PC-9 (cell line): Measurements from ENCODE around the gene RECQL5. TPM values are rescaled to one million over a fixed set of nuclear protein-coding genes. Genes with fewer than 3 reads are reported as not detected.

ENCODE experiments used
- BruUV-seq: library from RNA; stranded (reverse); fragments of 400-500 nt; replicated peaks from 2 replicates; lab custom pipeline; 2021; lab: Mats Ljungman, UMichigan
- CTCF ChIA-PET: fragments of 300-600 bp; sonication (Branson Sonifier 250); formaldehyde crosslinking; loops from one replicate; lab custom pipeline; 2022; ENCODE audit warnings: antibody characterized with exemption; lab: Charles Lee
- POLR2A ChIA-PET: fragments of 300-600 bp; sonication (Branson Sonifier 250); formaldehyde crosslinking; loops from one replicate; lab custom pipeline; 2022; ENCODE audit warnings: antibody characterized with exemption; ENCODE audit not compliant: unreplicated experiment; lab: Charles Lee
- DNase-seq, 2 experiments: peaks; one replicate each; pipeline versions ENCODE4 v3.0.0 to v3.0.0-alpha.2; 2015 to 2022; ENCODE audit warnings: mixed read lengths in 1 of 2
- H2AFZ ChIP-seq: fragments of 200-600 bp; sonication (generic); 2 replicates; pipeline ENCODE4 v1.8.1; 2017; ENCODE audit warnings: antibody characterized with exemption
- H3F3A ChIP-seq: fragments of 200-600 bp; sonication (generic); 2 replicates; pipeline ENCODE4 v1.8.1; 2017; ENCODE audit warnings: antibody characterized with exemption, mild to moderate bottlenecking, low read depth; ENCODE audit not compliant: insufficient read depth
- H3K27ac ChIP-seq: fragments of 200-600 bp; sonication (generic); 2 replicates; pipeline ENCODE4 v1.6.1; 2016; ENCODE audit warnings: mixed run types
- H3K27me3 ChIP-seq: fragments of 200-600 bp; sonication (generic); 2 replicates; pipeline ENCODE4 v1.6.1; 2016; ENCODE audit warnings: low read depth, mixed run types; ENCODE audit not compliant: insufficient read depth
- H3K36me3 ChIP-seq: fragments of 200-600 bp; sonication (generic); 2 replicates; pipeline ENCODE4 v1.6.1; 2016; ENCODE audit warnings: low read depth, mixed run types
- H3K4me1 ChIP-seq: fragments of 200-600 bp; sonication (generic); replicated peaks from 2 replicates; pipeline ENCODE4 v1.6.1; 2016; ENCODE audit warnings: mixed run types; ENCODE audit not compliant: insufficient read depth
- H3K4me2 ChIP-seq: fragments of 200-600 bp; sonication (generic); 2 replicates; pipeline ENCODE4 v1.6.1; 2017; ENCODE audit warnings: mixed run types
- H3K4me3 ChIP-seq: fragments of 200-600 bp; sonication (generic); 2 replicates; pipeline ENCODE4 v1.6.1; 2016; ENCODE audit warnings: mixed run types
- H3K79me2 ChIP-seq: fragments of 200-600 bp; sonication (generic); 2 replicates; pipeline ENCODE4 v1.6.1; 2017; ENCODE audit warnings: low read depth, mixed run types
- H3K9me2 ChIP-seq: fragments of 200-600 bp; sonication (generic); 2 replicates; pipeline ENCODE4 v1.8.1; 2017; ENCODE audit warnings: mild to moderate bottlenecking; ENCODE audit not compliant: insufficient read depth
- H3K9me3 ChIP-seq: fragments of 200-600 bp; sonication (generic); 2 replicates; pipeline ENCODE4 v1.8.1; 2016; ENCODE audit warnings: low read depth; ENCODE audit not compliant: insufficient read depth
- H4K20me1 ChIP-seq: fragments of 200-600 bp; sonication (generic); 2 replicates; pipeline ENCODE4 v1.8.1; 2017; ENCODE audit not compliant: insufficient read depth
- EZH2 ChIP-seq: fragments of 200-600 bp; sonication (generic); IDR thresholded peaks from 2 replicates; pipeline ENCODE4 v1.8.0; 2017; ENCODE audit warnings: antibody characterized with exemption, low read depth
- intact Hi-C: fragments of 100-400 bp; cut with micrococcal nuclease; formaldehyde crosslinking; loops from one replicate; pipeline ENCODE4 v1.10.0; 2022; ENCODE audit not compliant: unreplicated experiment
- total RNA-seq: library from RNA; stranded (reverse); gene quantifications from 2 replicates; pipeline ENCODE4 v1.2.3, GENCODE V29; 2021
- TF ChIP-seq, protein P1 (sequence below): fragments of 200-600 bp; sonication (generic); conservative IDR thresholded peaks from 2 replicates; pipeline ENCODE4 v1.6.1; 2017; ENCODE audit warnings: mixed run types, antibody characterized with exemption, mild to moderate bottlenecking, moderate library complexity

RECQL5 gene
- total RNA-seq, 1 experiment from 2014 or later, result 41.0 TPM

DNA sequence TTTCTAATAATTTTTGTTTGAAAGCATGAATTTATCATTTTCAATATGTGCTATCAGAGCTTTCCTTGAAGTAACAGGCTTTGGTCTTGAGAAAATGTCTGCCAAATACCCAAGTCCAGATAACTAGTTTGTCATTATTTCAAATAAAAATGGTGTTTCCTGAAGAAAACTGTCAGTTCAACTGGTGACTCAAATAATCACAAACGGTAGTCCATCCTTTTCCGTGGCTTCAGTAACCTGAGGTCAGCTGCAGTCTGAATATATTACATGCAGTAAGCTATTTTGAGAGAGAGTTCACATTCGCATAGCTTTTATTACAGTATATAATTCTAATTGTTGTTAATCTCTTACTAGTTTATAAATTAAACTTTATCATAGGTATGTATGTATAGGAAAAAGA, 9.5 kb upstream of the RECQL5 start:
- H2AFZ ChIP-seq, result no peak overlapping the region
- peaks cover 42% of the 10 kb centered on the region for H3K79me2 ChIP-seq
- TF ChIP-seq, protein P1, sequence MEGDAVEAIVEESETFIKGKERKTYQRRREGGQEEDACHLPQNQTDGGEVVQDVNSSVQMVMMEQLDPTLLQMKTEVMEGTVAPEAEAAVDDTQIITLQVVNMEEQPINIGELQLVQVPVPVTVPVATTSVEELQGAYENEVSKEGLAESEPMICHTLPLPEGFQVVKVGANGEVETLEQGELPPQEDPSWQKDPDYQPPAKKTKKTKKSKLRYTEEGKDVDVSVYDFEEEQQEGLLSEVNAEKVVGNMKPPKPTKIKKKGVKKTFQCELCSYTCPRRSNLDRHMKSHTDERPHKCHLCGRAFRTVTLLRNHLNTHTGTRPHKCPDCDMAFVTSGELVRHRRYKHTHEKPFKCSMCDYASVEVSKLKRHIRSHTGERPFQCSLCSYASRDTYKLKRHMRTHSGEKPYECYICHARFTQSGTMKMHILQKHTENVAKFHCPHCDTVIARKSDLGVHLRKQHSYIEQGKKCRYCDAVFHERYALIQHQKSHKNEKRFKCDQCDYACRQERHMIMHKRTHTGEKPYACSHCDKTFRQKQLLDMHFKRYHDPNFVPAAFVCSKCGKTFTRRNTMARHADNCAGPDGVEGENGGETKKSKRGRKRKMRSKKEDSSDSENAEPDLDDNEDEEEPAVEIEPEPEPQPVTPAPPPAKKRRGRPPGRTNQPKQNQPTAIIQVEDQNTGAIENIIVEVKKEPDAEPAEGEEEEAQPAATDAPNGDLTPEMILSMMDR, result no peak
- no peak for TF ChIP-seq EZH2
- H3K4me2 ChIP-seq, result no peak overlapping the region
- H3K36me3 ChIP-seq, result peaks cover 11% of the 10 kb centered on the region
- ChIA-PET CTCF (interaction anchor here (0.6 kb wide), 1 partner anchor 151 kb away, joined by 6 read pairs; the partner anchor contains the start of gene LLGL2), POLR2A (interaction anchor here (0.6 to 0.7 kb wide), 2 partner anchors 139 to 367 kb away, joined by 3 read pairs; no protein-coding TSS in a partner anchor)
- DNase-seq, result no peak
- H3K4me1 ChIP-seq, result peaks cover 35% of the 10 kb centered on the region
- H3K9me2 ChIP-seq, result no peaks in the 10 kb centered on the region
- no peaks in the 10 kb centered on the region for H3K27me3 ChIP-seq
- H3K9me3 ChIP-seq, result no peaks in the 10 kb centered on the region
- H3K4me3 ChIP-seq, result no peak overlapping the region
- intact Hi-C loops, result no loop called here
- peaks cover 44% of the 10 kb centered on the region for H3F3A ChIP-seq
- peaks cover 16% of the 10 kb centered on the region; the same call in 1 of the 2 replicates for H4K20me1 ChIP-seq
- H3K27ac ChIP-seq, result no peak overlapping the region
- no TSS peak for BruUV-seq

DNA sequence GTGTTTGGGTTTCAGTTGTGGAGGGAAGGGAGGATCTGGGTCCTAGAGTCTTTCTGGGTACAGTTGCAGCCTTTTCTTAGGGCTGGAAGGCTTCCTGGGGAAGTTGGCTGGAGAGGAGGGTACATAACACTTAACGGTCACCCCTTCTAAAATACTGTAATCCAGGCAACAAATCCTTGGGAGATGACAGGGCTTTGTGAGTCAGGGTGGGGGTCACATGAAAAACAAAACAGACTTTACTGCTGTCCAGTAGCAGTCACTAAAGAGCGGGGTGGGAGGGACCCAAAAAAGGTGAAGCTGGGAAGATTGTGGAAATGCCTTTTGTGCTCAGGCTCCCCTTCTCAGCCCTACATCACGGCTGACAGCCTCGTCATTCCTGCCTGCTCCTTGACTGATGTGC, 6.5 kb upstream of the RECQL5 start:
- Histone ChIP-seq H3K36me3 (peaks cover 29% of the 10 kb centered on the region), H3K4me2 (no peak overlapping the region), H2AFZ (no peak overlapping the region), H3F3A (peaks cover 38% of the 10 kb centered on the region; the same call in 1 of the 2 replicates), H3K27me3 (no peaks in the 10 kb centered on the region), H3K4me1 (peaks cover 11% of the 10 kb centered on the region), H3K79me2 (peaks cover 59% of the 10 kb centered on the region), H4K20me1 (peaks cover 30% of the 10 kb centered on the region), H3K9me3 (no peaks in the 10 kb centered on the region), H3K27ac (no peak overlapping the region), H3K4me3 (no peak overlapping the region), H3K9me2 (no peaks in the 10 kb centered on the region)
- DNase-seq, result no peak
- BruUV-seq, result no TSS peak
- no peak for TF ChIP-seq EZH2
- TF ChIP-seq, protein P1, result no peak
- CTCF ChIA-PET, result interaction anchor here (0.6 to 0.7 kb wide), 2 partner anchors 84 to 325 kb away, joined by 3 read pairs; no protein-coding TSS in a partner anchor
- POLR2A ChIA-PET, result no interaction called here
- intact Hi-C loops, result no loop called here

DNA sequence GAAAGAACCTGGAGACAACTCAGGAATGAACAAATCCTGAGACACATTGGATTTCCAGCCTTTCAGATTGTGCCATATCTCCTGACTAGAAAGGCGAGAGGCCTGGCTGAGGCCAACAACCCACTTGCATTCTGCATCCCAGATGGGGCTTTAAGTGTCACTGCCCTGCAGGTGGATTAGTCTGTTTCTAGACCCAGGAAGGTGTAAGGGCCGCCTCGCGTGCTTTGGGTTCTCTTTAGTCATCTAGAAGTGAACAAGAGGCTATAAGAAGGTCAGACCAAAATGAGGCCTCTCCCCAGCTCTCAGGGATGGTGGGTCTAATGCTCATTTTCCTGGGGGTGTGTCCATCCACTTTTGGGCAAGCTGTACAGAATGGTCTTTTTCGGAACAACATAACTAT, 5.1 kb upstream of the RECQL5 start:
- Histone ChIP-seq H3K79me2 (peaks cover 66% of the 10 kb centered on the region), H3K4me1 (peaks cover 16% of the 10 kb centered on the region), H3K4me3 (no peak overlapping the region), H3K27me3 (no peaks in the 10 kb centered on the region), H2AFZ (no peak overlapping the region), H3K4me2 (no peak overlapping the region), H3K27ac (no peak overlapping the region), H3K9me3 (no peaks in the 10 kb centered on the region), H3K36me3 (peaks cover 29% of the 10 kb centered on the region), H3F3A (peaks cover 39% of the 10 kb centered on the region; the same call in 1 of the 2 replicates), H3K9me2 (no peaks in the 10 kb centered on the region), H4K20me1 (peaks cover 24% of the 10 kb centered on the region)
- ChIA-PET CTCF (no interaction called here), POLR2A (no interaction called here)
- intact Hi-C loops, result no loop called here
- TF ChIP-seq, protein P1, result no peak
- no peak for TF ChIP-seq EZH2
- DNase-seq, result no peak
- no TSS peak for BruUV-seq
